ENCODE results near the gene TOMM40.

TOMM40 gene

GRCh38 chr19:44893332-44894051, 2.4 kb downstream of the TOMM40 start:
- no peak for FAIRE-seq
- no peak for DNase-seq (ENCODE audit: insufficient read length, low spot score)
- no peak for TF ChIP-seq SPI1 (IDR thresholded peaks at IDR 0.05; ENCODE audit: low read depth, low read length)
- TF ChIP-seq POLR2A (IDR thresholded peaks at IDR 0.05; ENCODE audit: low read depth, low read length), result no peak
- TF ChIP-seq POLR2AphosphoS5 (IDR thresholded peaks at IDR 0.05; ENCODE audit: low read depth, low read length), result 0 out of 2 replicates have a peak, but pooled peaks have one; percentile 18

- DNase-seq (ENCODE audit: insufficient read length, low spot score), result no peak
- TF ChIP-seq TAF1 (IDR thresholded peaks at IDR 0.05; ENCODE audit: low read depth, low read length), result no peak
- TF ChIP-seq POLR2A (IDR thresholded peaks at IDR 0.05; ENCODE audit: low read depth, low read length), result no peak
- no peak for TF ChIP-seq PAX5 (IDR thresholded peaks at IDR 0.05; ENCODE audit: insufficient read depth, low read length, severe bottlenecking)
- TF ChIP-seq POLR2AphosphoS5 (IDR thresholded peaks at IDR 0.05; ENCODE audit: low read depth, low read length), result no peak
- no peak for TF ChIP-seq SPI1 (IDR thresholded peaks at IDR 0.05; ENCODE audit: low read depth, low read length)
- TF ChIP-seq POU2F2 (IDR thresholded peaks at IDR 0.05; ENCODE audit: low read depth, low read length), result no peak
- no peak for FAIRE-seq
Observed at GRCh38 chr19:44894052-44894400, 3.0 kb downstream of the TOMM40 start.

- FAIRE-seq, result no peak
- DNase-seq (ENCODE audit: insufficient read length, low spot score), result no peak
- TF ChIP-seq POU2F2 (IDR thresholded peaks at IDR 0.05; ENCODE audit: low read depth, low read length) (no peak), POLR2A (IDR thresholded peaks at IDR 0.05; ENCODE audit: low read depth, low read length) (no peak), TAF1 (IDR thresholded peaks at IDR 0.05; ENCODE audit: low read depth, low read length) (no peak), PAX5 (IDR thresholded peaks at IDR 0.05; ENCODE audit: insufficient read depth, low read length, severe bottlenecking) (no peak), POLR2AphosphoS5 (IDR thresholded peaks at IDR 0.05; ENCODE audit: low read depth, low read length) (no peak), SPI1 (IDR thresholded peaks at IDR 0.05; ENCODE audit: low read depth, low read length) (no peak)
Observed at GRCh38 chr19:44894946-44895345, 3.9 kb downstream of the TOMM40 start.

- no peak for DNase-seq (ENCODE audit: insufficient read length, low spot score)
- TF ChIP-seq POLR2AphosphoS5 (IDR thresholded peaks at IDR 0.05; ENCODE audit: low read depth, low read length), result no peak
- TF ChIP-seq TAF1 (IDR thresholded peaks at IDR 0.05; ENCODE audit: low read depth, low read length), result no peak
- TF ChIP-seq POU2F2 (IDR thresholded peaks at IDR 0.05; ENCODE audit: low read depth, low read length), result no peak
- TF ChIP-seq SPI1 (IDR thresholded peaks at IDR 0.05; ENCODE audit: low read depth, low read length), result no peak
- TF ChIP-seq POLR2A (IDR thresholded peaks at IDR 0.05; ENCODE audit: low read depth, low read length), result no peak
- no peak for TF ChIP-seq PAX5 (IDR thresholded peaks at IDR 0.05; ENCODE audit: insufficient read depth, low read length, severe bottlenecking)
- no peak for FAIRE-seq
Observed at GRCh38 chr19:44897835-44898234, 6.8 kb downstream of the TOMM40 start.

GRCh38 chr19:44900328-44901244, 9.5 kb downstream of the TOMM40 start:
- no peak for TF ChIP-seq PAX5 (IDR thresholded peaks at IDR 0.05; ENCODE audit: insufficient read depth, low read length, severe bottlenecking)
- no peak for TF ChIP-seq SPI1 (IDR thresholded peaks at IDR 0.05; ENCODE audit: low read depth, low read length)
- TF ChIP-seq POLR2AphosphoS5 (IDR thresholded peaks at IDR 0.05; ENCODE audit: low read depth, low read length), result no peak
- TF ChIP-seq POU2F2 (IDR thresholded peaks at IDR 0.05; ENCODE audit: low read depth, low read length), result no peak
- TF ChIP-seq TAF1 (IDR thresholded peaks at IDR 0.05; ENCODE audit: low read depth, low read length), result no peak
- TF ChIP-seq POLR2A (IDR thresholded peaks at IDR 0.05; ENCODE audit: low read depth, low read length), result 0 out of 2 replicates have a peak, but pooled peaks have one; percentile 22
- DNase-seq (ENCODE audit: insufficient read length, low spot score), result no peak
- no peak for FAIRE-seq

GRCh38 chr19:44903216-44903601, 12.2 kb downstream of the TOMM40 start:
- no peak for FAIRE-seq
- TF ChIP-seq POLR2AphosphoS5 (IDR thresholded peaks at IDR 0.05; ENCODE audit: low read depth, low read length) (no peak), POU2F2 (IDR thresholded peaks at IDR 0.05; ENCODE audit: low read depth, low read length) (no peak), SPI1 (IDR thresholded peaks at IDR 0.05; ENCODE audit: low read depth, low read length) (no peak), POLR2A (IDR thresholded peaks at IDR 0.05; ENCODE audit: low read depth, low read length) (no peak), PAX5 (IDR thresholded peaks at IDR 0.05; ENCODE audit: insufficient read depth, low read length, severe bottlenecking) (no peak), TAF1 (IDR thresholded peaks at IDR 0.05; ENCODE audit: low read depth, low read length) (no peak)
- no peak for DNase-seq (ENCODE audit: insufficient read length, low spot score)

- FAIRE-seq (no peak), DNase-seq (ENCODE audit: insufficient read length, low spot score) (peak; percentile 77)
- TF ChIP-seq TAF1 (IDR thresholded peaks at IDR 0.05; ENCODE audit: low read depth, low read length) (no peak), POLR2A (IDR thresholded peaks at IDR 0.05; ENCODE audit: low read depth, low read length) (peak; percentile 39; the same call in 1 of the 2 replicates), POU2F2 (IDR thresholded peaks at IDR 0.05; ENCODE audit: low read depth, low read length) (peak; percentile 29; the same call in 1 of the 2 replicates), POLR2AphosphoS5 (IDR thresholded peaks at IDR 0.05; ENCODE audit: low read depth, low read length) (peak; percentile 56), PAX5 (IDR thresholded peaks at IDR 0.05; ENCODE audit: insufficient read depth, low read length, severe bottlenecking) (no peak), SPI1 (IDR thresholded peaks at IDR 0.05; ENCODE audit: low read depth, low read length) (no peak)
Observed at GRCh38 chr19:44903602-44904425, 12.8 kb downstream of the TOMM40 start.

- FAIRE-seq (no peak), DNase-seq (ENCODE audit: insufficient read length, low spot score) (no peak)
- TF ChIP-seq POLR2AphosphoS5 (IDR thresholded peaks at IDR 0.05; ENCODE audit: low read depth, low read length) (no peak), TAF1 (IDR thresholded peaks at IDR 0.05; ENCODE audit: low read depth, low read length) (no peak), PAX5 (IDR thresholded peaks at IDR 0.05; ENCODE audit: insufficient read depth, low read length, severe bottlenecking) (no peak), SPI1 (IDR thresholded peaks at IDR 0.05; ENCODE audit: low read depth, low read length) (no peak), POLR2A (IDR thresholded peaks at IDR 0.05; ENCODE audit: low read depth, low read length) (peak; percentile 63; the same call in 1 of the 2 replicates)
Observed at GRCh38 chr19:44904426-44904994, 13.5 kb downstream of the TOMM40 start.

Data from GM12891 (cell line).